ENCODE data around the gene SDHAF3.
"Not testable (repeated sequence)": the region's sequence is repeated elsewhere in the genome, so short reads cannot be mapped to it uniquely, and the experiment has no call there.

Gene SDHAF3

DNA sequence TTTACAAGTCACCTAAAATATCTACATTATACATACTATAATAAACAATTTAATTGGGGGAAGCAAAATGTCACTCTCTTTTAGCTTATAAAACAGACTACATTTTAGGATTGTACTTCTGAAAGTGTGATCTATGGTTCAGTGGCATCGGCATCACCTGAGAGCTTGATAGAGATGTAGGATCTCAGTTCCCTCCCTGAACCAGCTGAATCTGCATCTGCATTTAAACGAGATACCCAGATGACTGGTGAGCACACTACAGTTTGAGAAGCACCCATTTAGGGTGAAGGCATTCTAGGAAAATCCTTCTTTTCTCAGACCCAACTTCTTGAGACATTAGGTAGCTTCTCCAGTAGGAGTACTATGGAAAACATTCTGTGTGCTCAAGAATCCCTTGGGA, 21.5 kb upstream of the SDHAF3 start:
- Histone ChIP-seq H3K9me3 (ENCODE audit: control insufficient read depth, low read depth, low read length) (no peaks in the 10 kb centered on the region), H3K9ac (ENCODE audit: low read length) (no peak overlapping the region), H3K36me3 (ENCODE audit: control insufficient read depth, low read depth, low read length) (no peaks in the 10 kb centered on the region), H3K27ac (ENCODE audit: low read length) (no peak overlapping the region), H3K4me1 (ENCODE audit: control insufficient read depth, low read depth, low read length) (no peaks in the 10 kb centered on the region), H3K4me3 (ENCODE audit: low read length) (no peak overlapping the region), H3K27me3 (ENCODE audit: control insufficient read depth, insufficient read depth, low read length) (no peaks in the 10 kb centered on the region)

DNA sequence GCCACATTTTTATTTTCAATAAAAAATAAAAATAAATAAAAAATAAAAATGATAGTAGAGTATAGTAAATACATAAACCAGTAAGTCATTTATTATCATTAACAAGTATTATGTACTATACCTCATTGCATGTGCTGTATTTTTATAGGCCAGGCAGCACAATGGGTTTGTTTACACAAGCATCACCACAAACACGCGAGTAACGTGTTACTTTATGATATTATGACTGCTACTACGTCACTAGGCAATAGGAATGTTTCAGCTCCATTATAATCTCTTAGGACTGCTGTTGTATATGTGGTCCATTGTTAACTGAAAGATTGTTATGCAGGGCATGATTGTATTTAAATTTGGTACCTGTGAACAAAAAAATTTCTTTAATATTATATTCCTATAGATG, 20.8 kb upstream of the SDHAF3 start:
- H3K36me3 ChIP-seq (ENCODE audit: control insufficient read depth, low read depth, low read length) = no peaks in the 10 kb centered on the region
- no peaks in the 10 kb centered on the region for H3K9me3 ChIP-seq (ENCODE audit: control insufficient read depth, low read depth, low read length)
- no peak overlapping the region for H3K9ac ChIP-seq (ENCODE audit: low read length)
- no peak overlapping the region for H3K4me3 ChIP-seq (ENCODE audit: low read length)
- no peaks in the 10 kb centered on the region for H3K27me3 ChIP-seq (ENCODE audit: control insufficient read depth, insufficient read depth, low read length)
- no peaks in the 10 kb centered on the region for H3K4me1 ChIP-seq (ENCODE audit: control insufficient read depth, low read depth, low read length)
- no peak overlapping the region for H3K27ac ChIP-seq (ENCODE audit: low read length)

DNA sequence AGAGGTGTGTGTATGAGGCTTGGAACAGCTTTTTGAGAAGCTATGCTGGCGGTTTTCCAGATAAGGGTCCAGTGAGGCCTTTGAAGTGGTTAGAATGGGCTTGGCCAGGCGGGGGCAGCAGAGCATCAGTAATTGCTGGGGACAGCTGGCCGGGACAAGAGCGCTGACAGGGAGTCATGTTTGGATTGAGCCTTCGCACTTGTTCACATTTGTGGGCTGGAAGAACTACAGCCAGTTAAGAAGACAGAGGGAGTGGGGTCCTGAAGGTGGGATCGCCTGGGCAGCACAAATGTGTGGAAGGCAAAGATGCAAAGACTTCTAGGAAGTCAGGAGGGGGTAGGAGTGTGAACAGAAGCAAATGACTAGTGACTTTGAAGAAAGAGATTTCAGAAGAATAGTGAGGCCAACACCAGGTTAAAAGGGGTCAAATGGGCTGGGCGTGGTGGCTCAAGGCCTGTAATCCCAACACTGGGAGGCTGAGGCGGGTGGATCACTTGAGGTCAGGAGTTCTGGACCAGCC, 12.7 kb upstream of the SDHAF3 start:
- no peaks in the 10 kb centered on the region for H3K36me3 ChIP-seq (ENCODE audit: control insufficient read depth, low read depth, low read length)
- no peak overlapping the region for H3K27ac ChIP-seq (ENCODE audit: low read length)
- H3K4me3 ChIP-seq (ENCODE audit: low read length) = no peak overlapping the region
- H3K4me1 ChIP-seq (ENCODE audit: control insufficient read depth, low read depth, low read length) = no peaks in the 10 kb centered on the region
- H3K9ac ChIP-seq (ENCODE audit: low read length) = no peak overlapping the region
- peaks cover 3% of the 10 kb centered on the region for H3K9me3 ChIP-seq (ENCODE audit: control insufficient read depth, low read depth, low read length)
- no peaks in the 10 kb centered on the region for H3K27me3 ChIP-seq (ENCODE audit: control insufficient read depth, insufficient read depth, low read length)

DNA sequence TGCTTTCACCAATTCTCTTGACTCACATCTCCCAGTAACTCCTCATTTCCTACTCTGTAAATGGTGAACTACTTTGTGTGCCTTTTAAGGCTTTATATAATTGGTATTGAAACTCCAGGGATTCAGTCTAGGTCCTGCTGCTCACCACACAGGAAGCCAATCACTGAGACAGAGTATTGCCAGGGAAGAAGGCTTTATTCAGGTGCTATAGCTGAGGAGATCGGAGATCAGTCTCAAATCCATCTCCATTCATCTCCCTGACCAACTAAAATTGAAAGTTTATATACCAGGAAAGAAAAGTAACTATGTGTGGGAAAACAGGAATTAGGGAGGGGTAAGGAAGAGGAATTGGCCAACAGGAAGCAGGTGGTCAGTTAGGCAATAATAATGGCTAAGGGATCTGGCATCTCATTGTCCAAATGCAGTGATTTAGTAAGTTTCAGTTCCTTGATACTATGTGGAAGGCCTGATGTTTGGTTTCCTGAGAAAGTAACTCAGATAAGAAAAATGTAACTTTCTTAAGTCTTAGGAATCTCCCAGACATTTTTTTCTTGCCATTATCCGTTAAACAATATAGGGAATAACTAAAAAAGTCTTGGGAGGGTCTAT, 10.2 kb upstream of the SDHAF3 start:
- H3K27ac ChIP-seq (ENCODE audit: low read length) = no peak overlapping the region
- H3K27me3 ChIP-seq (ENCODE audit: control insufficient read depth, insufficient read depth, low read length) = no peaks in the 10 kb centered on the region

DNA sequence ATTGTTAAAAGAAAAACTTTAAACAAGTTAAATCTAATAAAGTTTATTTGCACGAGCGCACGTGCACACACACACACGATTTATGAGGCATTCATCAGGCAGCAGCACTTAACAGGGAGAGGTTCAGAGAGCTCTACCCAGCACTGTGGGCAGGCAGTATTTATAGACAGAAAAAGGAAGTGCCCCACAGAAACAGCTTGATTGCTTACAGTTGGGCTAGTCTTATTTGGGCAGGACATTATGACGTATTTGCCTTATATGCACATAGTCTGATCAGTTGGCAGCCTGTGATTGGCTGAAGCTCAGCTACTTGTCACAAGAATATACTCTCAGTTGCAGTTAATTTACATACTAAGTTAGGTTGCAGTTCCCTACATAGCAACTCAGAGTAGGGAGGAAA, 1.2 kb upstream of the SDHAF3 start:
- no peak overlapping the region for H3K9ac ChIP-seq (ENCODE audit: low read length)
- H3K27ac ChIP-seq (ENCODE audit: low read length) = no peak overlapping the region
- H3K9me3 ChIP-seq (ENCODE audit: control insufficient read depth, low read depth, low read length) = no peaks in the 10 kb centered on the region
- H3K27me3 ChIP-seq (ENCODE audit: control insufficient read depth, insufficient read depth, low read length) = no peaks in the 10 kb centered on the region
- no peak overlapping the region for H3K4me3 ChIP-seq (ENCODE audit: low read length)
- no peaks in the 10 kb centered on the region for H3K36me3 ChIP-seq (ENCODE audit: control insufficient read depth, low read depth, low read length)
- peaks cover 6% of the 10 kb centered on the region for H3K4me1 ChIP-seq (ENCODE audit: control insufficient read depth, low read depth, low read length)

More for the DNA sequence above, 10.2 kb upstream of the SDHAF3 start:
- Histone ChIP-seq H3K9ac (ENCODE audit: low read length) (no peak overlapping the region), H3K4me3 (ENCODE audit: low read length) (no peak overlapping the region), H3K9me3 (ENCODE audit: control insufficient read depth, low read depth, low read length) (peaks cover 3% of the 10 kb centered on the region), H3K4me1 (ENCODE audit: control insufficient read depth, low read depth, low read length) (no peaks in the 10 kb centered on the region), H3K36me3 (ENCODE audit: control insufficient read depth, low read depth, low read length) (no peaks in the 10 kb centered on the region)

DNA sequence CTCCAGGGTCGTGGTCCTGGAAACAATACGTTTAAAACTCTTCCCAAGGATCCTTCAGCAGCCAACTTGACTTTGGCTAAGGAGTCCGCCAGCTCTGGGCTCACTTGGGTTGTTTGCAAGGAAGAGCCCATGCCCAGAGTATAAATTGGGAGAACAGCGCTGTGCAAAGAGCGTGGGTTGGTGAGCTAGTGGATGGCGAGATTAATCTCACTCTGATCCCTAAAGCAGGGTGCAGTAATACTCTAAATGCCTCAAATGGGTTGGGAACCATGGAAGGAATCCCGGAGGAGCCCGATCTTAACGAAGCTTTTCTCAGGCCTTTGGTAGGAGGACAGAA, 495 bp upstream of the SDHAF3 start:
- no peaks in the 10 kb centered on the region for H3K27me3 ChIP-seq (ENCODE audit: control insufficient read depth, insufficient read depth, low read length)
- peak overlapping the region; percentile 15 for H3K27ac ChIP-seq (ENCODE audit: low read length)
- H3K9me3 ChIP-seq (ENCODE audit: control insufficient read depth, low read depth, low read length) = no peaks in the 10 kb centered on the region
- no peaks in the 10 kb centered on the region for H3K36me3 ChIP-seq (ENCODE audit: control insufficient read depth, low read depth, low read length)
- peaks cover 6% of the 10 kb centered on the region for H3K4me1 ChIP-seq (ENCODE audit: control insufficient read depth, low read depth, low read length)
- peak overlapping the region; percentile 99 for H3K4me3 ChIP-seq (ENCODE audit: low read length)
- peak overlapping the region; percentile 56 for H3K9ac ChIP-seq (ENCODE audit: low read length)

DNA sequence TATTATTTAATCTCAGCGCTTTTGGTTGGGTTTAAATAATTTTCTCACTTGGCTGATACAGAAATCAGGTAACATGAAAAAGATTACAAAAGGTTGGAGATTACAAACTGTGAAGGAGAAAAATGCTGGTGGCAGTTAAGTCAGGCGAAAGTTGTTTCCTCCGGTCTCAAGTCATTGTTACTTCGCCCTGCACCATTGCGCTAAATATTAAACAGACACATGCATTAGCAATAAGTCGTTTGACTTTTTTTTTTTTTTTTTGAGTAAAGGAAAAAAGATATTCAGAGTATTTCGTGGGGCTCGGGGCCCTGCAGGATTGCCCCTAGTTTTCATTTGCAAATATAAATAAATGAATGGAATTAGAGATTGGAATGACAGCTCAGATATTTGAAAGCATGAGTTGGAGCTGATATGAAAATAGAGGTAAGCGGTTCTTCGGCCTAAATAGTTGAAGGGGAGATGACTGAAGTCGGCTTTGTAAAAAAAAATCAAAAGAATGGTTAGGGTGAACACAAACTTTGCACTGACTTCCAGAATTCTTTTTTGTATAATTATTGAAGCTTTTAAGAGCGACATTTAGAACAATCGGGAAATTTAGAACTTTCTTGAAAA, 914 bp downstream of the SDHAF3 start:
- Histone ChIP-seq H3K27ac (ENCODE audit: low read length) (peak overlapping the region; percentile 82), H3K9ac (ENCODE audit: low read length) (peak overlapping the region; percentile 96), H3K36me3 (ENCODE audit: control insufficient read depth, low read depth, low read length) (no peaks in the 10 kb centered on the region), H3K4me3 (ENCODE audit: low read length) (peak overlapping the region; percentile 99), H3K4me1 (ENCODE audit: control insufficient read depth, low read depth, low read length) (peaks cover 6% of the 10 kb centered on the region), H3K27me3 (ENCODE audit: control insufficient read depth, insufficient read depth, low read length) (no peaks in the 10 kb centered on the region), H3K9me3 (ENCODE audit: control insufficient read depth, low read depth, low read length) (no peaks in the 10 kb centered on the region)

DNA sequence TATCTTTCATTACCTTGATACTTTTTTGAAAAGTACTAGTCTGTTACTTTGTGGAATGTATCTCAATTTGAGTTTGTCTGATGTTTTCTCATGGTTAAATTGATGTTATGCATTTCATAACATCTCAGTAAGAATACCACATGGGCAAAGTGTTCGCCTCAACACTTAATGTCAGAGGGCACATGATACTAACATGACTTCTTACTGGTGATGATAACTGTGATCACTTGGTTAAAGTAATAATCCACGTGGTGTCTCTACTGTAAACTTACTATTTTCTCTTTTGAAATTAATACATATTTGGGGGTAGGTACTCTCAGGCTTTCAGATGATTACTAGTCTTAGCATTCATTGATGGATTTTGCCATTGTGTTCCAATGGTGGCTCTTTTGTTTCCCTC, 2.2 kb downstream of the SDHAF3 start:
- peaks cover 6% of the 10 kb centered on the region for H3K4me1 ChIP-seq (ENCODE audit: control insufficient read depth, low read depth, low read length)
- H3K27ac ChIP-seq (ENCODE audit: low read length) = no peak overlapping the region

DNA sequence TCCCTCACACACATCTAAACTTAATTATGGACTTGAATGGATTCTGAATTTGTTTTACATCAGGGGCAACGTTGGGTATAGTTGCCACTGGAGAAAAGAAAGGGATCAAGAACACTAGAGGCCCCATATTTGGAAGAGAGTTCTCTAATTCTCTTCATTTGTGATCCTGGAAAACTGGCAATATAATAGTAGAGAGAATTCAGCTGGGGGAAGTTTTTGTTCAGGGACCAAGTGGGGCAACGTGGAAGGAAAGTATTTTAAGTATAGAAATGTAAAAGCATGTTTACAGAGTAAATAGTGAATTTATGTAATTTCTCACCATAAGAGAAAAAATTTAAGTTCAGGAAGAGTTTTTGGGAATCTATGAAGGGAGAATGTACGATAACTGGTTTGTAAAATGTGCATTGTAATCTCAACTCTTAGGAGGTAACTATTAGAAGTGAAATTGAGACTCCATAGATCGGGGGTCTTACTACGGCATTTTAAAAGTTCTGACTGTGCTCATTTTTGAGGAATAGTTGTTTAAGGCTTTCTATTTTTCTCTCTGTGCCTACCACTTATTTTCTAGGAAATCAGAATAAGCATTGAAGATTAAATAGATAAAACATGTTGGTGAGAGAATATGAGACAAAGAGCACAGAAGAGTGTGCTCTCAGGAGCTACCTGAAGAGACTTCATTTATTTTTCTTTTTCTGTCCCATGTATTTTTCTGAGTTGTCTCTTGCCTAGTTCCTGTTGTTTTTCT, 3.4 kb downstream of the SDHAF3 start:
- Histone ChIP-seq H3K4me3 (ENCODE audit: low read length) (no peak overlapping the region), H3K27ac (ENCODE audit: low read length) (no peak overlapping the region), H3K9me3 (ENCODE audit: control insufficient read depth, low read depth, low read length) (no peaks in the 10 kb centered on the region), H3K9ac (ENCODE audit: low read length) (no peak overlapping the region), H3K27me3 (ENCODE audit: control insufficient read depth, insufficient read depth, low read length) (no peaks in the 10 kb centered on the region), H3K36me3 (ENCODE audit: control insufficient read depth, low read depth, low read length) (no peaks in the 10 kb centered on the region), H3K4me1 (ENCODE audit: control insufficient read depth, low read depth, low read length) (peaks cover 6% of the 10 kb centered on the region)

More for the DNA sequence above, 2.2 kb downstream of the SDHAF3 start:
- Histone ChIP-seq H3K9me3 (ENCODE audit: control insufficient read depth, low read depth, low read length) (no peaks in the 10 kb centered on the region), H3K9ac (ENCODE audit: low read length) (no peak overlapping the region), H3K4me3 (ENCODE audit: low read length) (peak overlapping the region; percentile 99), H3K27me3 (ENCODE audit: control insufficient read depth, insufficient read depth, low read length) (no peaks in the 10 kb centered on the region), H3K36me3 (ENCODE audit: control insufficient read depth, low read depth, low read length) (no peaks in the 10 kb centered on the region)

DNA sequence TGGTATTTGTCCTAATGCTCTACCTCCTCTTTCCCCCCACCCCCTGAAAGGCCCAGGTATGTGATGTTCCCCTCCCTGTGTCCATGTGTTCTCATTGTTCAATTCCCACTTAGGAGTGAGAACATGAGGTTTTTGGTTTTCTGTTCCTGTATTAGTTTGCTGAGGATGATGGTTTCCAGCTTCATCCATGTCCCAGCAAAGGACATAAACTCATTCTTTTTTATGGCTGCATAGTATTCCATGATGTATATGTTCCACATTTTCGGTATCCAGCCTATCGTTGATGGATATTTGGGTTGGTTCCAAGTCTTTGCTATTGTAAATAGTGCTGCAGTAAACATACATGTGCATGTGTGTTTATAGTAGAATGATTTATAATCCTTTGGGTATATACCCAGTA, 5.6 kb downstream of the SDHAF3 start:
- not testable (repeated sequence) for H3K27me3 ChIP-seq (ENCODE audit: control insufficient read depth, insufficient read depth, low read length); H3K36me3 ChIP-seq (ENCODE audit: control insufficient read depth, low read depth, low read length); H3K9ac ChIP-seq (ENCODE audit: low read length); H3K4me3 ChIP-seq (ENCODE audit: low read length); H3K9me3 ChIP-seq (ENCODE audit: control insufficient read depth, low read depth, low read length); H3K4me1 ChIP-seq (ENCODE audit: control insufficient read depth, low read depth, low read length); H3K27ac ChIP-seq (ENCODE audit: low read length)

DNA sequence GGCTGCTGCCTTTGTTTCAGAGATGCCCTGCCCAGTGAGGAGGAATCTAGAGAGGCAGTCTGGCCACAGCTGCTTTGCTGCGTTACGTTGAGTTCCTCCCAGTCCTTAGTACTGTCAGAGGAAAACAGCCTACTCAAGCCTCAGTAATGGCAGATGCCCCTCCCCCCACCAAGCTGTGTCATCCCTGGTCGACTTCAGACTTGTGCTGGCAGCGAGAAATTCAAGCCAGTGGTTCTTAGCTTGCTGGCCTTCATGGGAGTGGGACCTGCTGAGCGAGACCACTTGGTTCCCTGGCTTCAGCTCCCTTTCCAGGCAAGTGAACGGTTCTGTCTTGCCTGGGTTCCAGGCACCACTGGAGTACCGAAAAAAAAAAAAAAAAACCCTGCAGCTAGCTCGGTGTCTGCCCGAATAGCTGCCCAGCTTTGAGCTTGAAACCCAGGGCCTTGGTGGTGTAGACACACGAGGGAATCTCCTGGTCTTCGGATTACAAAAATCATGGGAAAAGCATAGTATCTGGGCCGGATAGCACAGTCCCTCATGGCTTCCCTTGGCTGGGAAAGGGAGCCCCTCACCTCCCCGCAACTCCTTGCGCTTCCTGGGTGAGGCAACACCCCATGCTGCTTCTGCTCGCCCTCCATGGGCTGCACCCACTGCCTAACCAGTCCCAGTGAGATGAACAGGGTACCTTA, 9.1 kb downstream of the SDHAF3 start:
- no peak overlapping the region for H3K27ac ChIP-seq (ENCODE audit: low read length)
- no peak overlapping the region for H3K4me3 ChIP-seq (ENCODE audit: low read length)

More for the DNA sequence above, 9.1 kb downstream of the SDHAF3 start:
- no peaks in the 10 kb centered on the region for H3K27me3 ChIP-seq (ENCODE audit: control insufficient read depth, insufficient read depth, low read length)
- H3K9ac ChIP-seq (ENCODE audit: low read length) = no peak overlapping the region
- no peaks in the 10 kb centered on the region for H3K9me3 ChIP-seq (ENCODE audit: control insufficient read depth, low read depth, low read length)
- no peaks in the 10 kb centered on the region for H3K36me3 ChIP-seq (ENCODE audit: control insufficient read depth, low read depth, low read length)
- no peaks in the 10 kb centered on the region for H3K4me1 ChIP-seq (ENCODE audit: control insufficient read depth, low read depth, low read length)

Data from iPS-18a (cell line).